CD4-positive, alpha-beta T cell treated with Interferon alpha-2 for 1 hour (primary cell): Measurements from ENCODE around the gene PRPF40A.
"Not testable (repeated sequence)": the region's sequence is repeated elsewhere in the genome, so short reads cannot be mapped to it uniquely, and the experiment has no call there.

Experiments
- DNase-seq, 2 donors: peaks; one replicate each; pipeline ENCODE4 v3.0.0-alpha.2; 2020 to 2022

Gene PRPF40A

GRCh38 chr2:152717228-152718075 is at the start of gene PRPF40A:
PRPF40A (minus strand) TSS chr2:152717461; CDS start chr2:152717439, 22 bp downstream.
- DNase-seq, result peak; percentile 99

GRCh38 chr2:152766928-152767327 is 49.7 kb upstream of the PRPF40A start:
- DNase-seq, result no peak

GRCh38 chr2:152763651-152764050 is 46.4 kb upstream of the PRPF40A start:
- no peak for DNase-seq

GRCh38 chr2:152763208-152763607 is 45.9 kb upstream of the PRPF40A start:
- not testable (repeated sequence) for DNase-seq

GRCh38 chr2:152762202-152762601 is 44.9 kb upstream of the PRPF40A start:
- DNase-seq, result no peak

GRCh38 chr2:152761214-152761613 is 44.0 kb upstream of the PRPF40A start:
- no peak for DNase-seq

GRCh38 chr2:152759290-152760072 is 42.2 kb upstream of the PRPF40A start:
- DNase-seq, result no peak

- no peak for DNase-seq
Measured at GRCh38 chr2:152755029-152755428, 37.8 kb upstream of the PRPF40A start.

GRCh38 chr2:152747751-152748150 is 30.5 kb upstream of the PRPF40A start:
- not testable (repeated sequence) for DNase-seq

- peak in 1 of 2 donors; percentile 15 for DNase-seq
Measured at GRCh38 chr2:152743002-152743401, 25.7 kb upstream of the PRPF40A start.

GRCh38 chr2:152740743-152741328 is 23.6 kb upstream of the PRPF40A start:
- DNase-seq, result peak in 1 of 2 donors; percentile 74

GRCh38 chr2:152739705-152740104 is 22.4 kb upstream of the PRPF40A start:
- DNase-seq, result not testable (repeated sequence)

- DNase-seq, result no peak
Measured at GRCh38 chr2:152738438-152738837, 21.2 kb upstream of the PRPF40A start.

- not testable (repeated sequence) for DNase-seq
Measured at GRCh38 chr2:152737509-152737908, 20.2 kb upstream of the PRPF40A start.

- DNase-seq, result peak; percentile 33 to 73
Measured at GRCh38 chr2:152730591-152731333, 13.5 kb upstream of the PRPF40A start.

- DNase-seq, result peak in 1 of 2 donors; percentile 35
Measured at GRCh38 chr2:152729844-152730243, 12.6 kb upstream of the PRPF40A start.

- DNase-seq, result no peak
Measured at GRCh38 chr2:152723918-152724317, 6.7 kb upstream of the PRPF40A start.

GRCh38 chr2:152722639-152723038 is 5.4 kb upstream of the PRPF40A start:
- DNase-seq, result not testable (repeated sequence)

GRCh38 chr2:152720794-152721193 is 3.5 kb upstream of the PRPF40A start:
- DNase-seq, result no peak

GRCh38 chr2:152718909-152719645 is 1.8 kb upstream of the PRPF40A start:
- DNase-seq, result no peak

- DNase-seq, result peak; percentile 89 to 94
Measured at GRCh38 chr2:152718076-152718908, 1.0 kb upstream of the PRPF40A start, which contains the start of gene ARL6IP6. ARL6IP6 (plus strand) TSS chr2:152718620; CDS start chr2:152718625, 5 bp downstream.
